Forelimb muscle (tissue), 1 donor: ENCODE measurements around the gene SP8. TPM values are rescaled to one million over a fixed set of nuclear protein-coding genes. Genes with fewer than 3 reads are reported as not detected.

Experiments
- DNase-seq: peaks from one replicate; pipeline ENCODE4 v3.0.0-alpha.2; 2013; ENCODE audit warnings: low read depth
- polyA plus RNA-seq: library from polyadenylated mRNA; unstranded; fragments of 120-200 nt; gene quantifications from one replicate; pipeline ENCODE4 v1.2.1, GENCODE V29; 2013; ENCODE audit not compliant: insufficient read length

Gene SP8
- polyA plus RNA-seq, 1 donor = 0.04 TPM

GRCh38 chr7:20754001-20754400 lies 32.7 kb downstream of the SP8 start:
- DNase-seq = no peak

- no peak for DNase-seq
These were observed 36.8 kb downstream of the SP8 start for GRCh38 chr7:20749906-20750305.

- DNase-seq = no peak
These were observed 37.8 kb downstream of the SP8 start for GRCh38 chr7:20748853-20749252.

- no peak for DNase-seq
These were observed 39.7 kb downstream of the SP8 start for GRCh38 chr7:20747001-20747400.

- no peak for DNase-seq
These were observed 41.0 kb downstream of the SP8 start for GRCh38 chr7:20745702-20746101.

GRCh38 chr7:20744954-20745446 lies 41.7 kb downstream of the SP8 start:
- no peak for DNase-seq

GRCh38 chr7:20742913-20743312 lies 43.8 kb downstream of the SP8 start:
- no peak for DNase-seq

- DNase-seq = no peak
These were observed 44.9 kb downstream of the SP8 start for GRCh38 chr7:20741801-20742200.

- DNase-seq = no peak
These were observed 47.9 kb downstream of the SP8 start for GRCh38 chr7:20738518-20739481.

- DNase-seq = no peak
These were observed 48.7 kb downstream of the SP8 start for GRCh38 chr7:20737840-20738448.

- no peak for DNase-seq
These were observed 51.2 kb downstream of the SP8 start for GRCh38 chr7:20735346-20736065.

Other genes starting within 250 kb of the SP8 start
- 0.03 TPM for gene ABCB5, start 171.2 kb downstream of the SP8 start, polyA plus RNA-seq